GM23338 (cell line): ENCODE data around the gene CAMK2N2. TPM values are rescaled to one million over a fixed set of nuclear protein-coding genes. Genes with fewer than 3 reads are reported as not detected.

Experiments
- ATAC-seq: fragments of 200-7000 bp; cut with Tn5 transposase; 3 replicates; pipeline ENCODE4 v1.9.1; 2020
- DNase-seq: peaks from one replicate; pipeline ENCODE4 v3.0.0-alpha.2; 2015; ENCODE audit warnings: low spot score
- H2AFZ ChIP-seq: fragments of 200-600 bp; sonication (generic); 2 replicates; pipeline ENCODE4 v1.8.0; 2016; ENCODE audit warnings: antibody characterized with exemption, mild to moderate bottlenecking, moderate library complexity
- H3F3A ChIP-seq: fragments of 200-600 bp; sonication (generic); replicated peaks from 2 replicates; pipeline ENCODE4 v1.8.0; 2017; ENCODE audit warnings: antibody characterized with exemption, mixed run types, low read depth
- H3K27ac ChIP-seq: fragments of 200-600 bp; sonication (generic); 2 replicates; pipeline ENCODE4 v1.6.1; 2016; ENCODE audit warnings: low read depth
- H3K27me3 ChIP-seq: fragments of 200-600 bp; sonication (generic); 2 replicates; pipeline ENCODE4 v1.8.0; 2016; ENCODE audit warnings: mild to moderate bottlenecking, mixed run types, moderate library complexity; ENCODE audit not compliant: insufficient read depth
- H3K36me3 ChIP-seq: fragments of 200-600 bp; sonication (generic); 2 replicates; pipeline ENCODE4 v1.8.0; 2016; ENCODE audit warnings: mild to moderate bottlenecking; ENCODE audit not compliant: insufficient read depth
- H3K4me1 ChIP-seq: fragments of 200-600 bp; sonication (generic); 2 replicates; pipeline ENCODE4 v1.8.0; 2016; ENCODE audit warnings: mild to moderate bottlenecking, moderate library complexity; ENCODE audit not compliant: insufficient read depth
- H3K4me2 ChIP-seq: fragments of 200-600 bp; sonication (generic); 2 replicates; pipeline ENCODE4 v1.7.1; 2017; ENCODE audit warnings: mixed run types
- H3K4me3 ChIP-seq: fragments of 200-600 bp; sonication (generic); 2 replicates; pipeline ENCODE4 v1.6.1; 2016; ENCODE audit warnings: mixed run types
- H3K79me2 ChIP-seq: fragments of 200-600 bp; sonication (generic); replicated peaks from 2 replicates; pipeline ENCODE4 v1.8.0; 2017; ENCODE audit warnings: mild to moderate bottlenecking; ENCODE audit not compliant: insufficient read depth
- H3K9me2 ChIP-seq: fragments of 200-600 bp; sonication (generic); 2 replicates; pipeline ENCODE4 v1.8.0; 2017; ENCODE audit not compliant: insufficient read depth
- H4K20me1 ChIP-seq: fragments of 200-600 bp; sonication (generic); replicated peaks from 2 replicates; pipeline ENCODE4 v1.8.0; 2017; ENCODE audit warnings: mild to moderate bottlenecking; ENCODE audit not compliant: insufficient read depth
- H3K27ac Mint-ChIP-seq: 2 replicates; pipeline ENCODE4 v1.8.0; 2020; ENCODE audit warnings: inconsistent platforms, mild to moderate bottlenecking, moderate library complexity, mixed read lengths
- H3K27me3 Mint-ChIP-seq: 3 replicates; pipeline ENCODE4 v1.8.0; 2022; ENCODE audit warnings: low read depth, mild to moderate bottlenecking, moderate library complexity, mixed read lengths, inconsistent platforms; ENCODE audit not compliant: insufficient read depth, poor library complexity
- H3K36me3 Mint-ChIP-seq: 3 replicates; pipeline ENCODE4 v1.8.0; 2021; ENCODE audit warnings: low read depth, mild to moderate bottlenecking, inconsistent platforms, moderate library complexity, mixed read lengths
- H3K4me1 Mint-ChIP-seq: 3 replicates; pipeline ENCODE4 v1.8.0; 2020; ENCODE audit warnings: mild to moderate bottlenecking, inconsistent platforms, mixed read lengths
- H3K4me3 Mint-ChIP-seq: 3 replicates; pipeline ENCODE4 v1.8.0; 2021; ENCODE audit warnings: moderate library complexity, mild to moderate bottlenecking, inconsistent platforms, mixed read lengths
- H3K9me3 Mint-ChIP-seq: 3 replicates; pipeline ENCODE4 v1.8.0; 2020; ENCODE audit warnings: moderate library complexity, mild to moderate bottlenecking, inconsistent platforms, mixed read lengths
- CREB1 ChIP-seq: fragments of 250-450 bp; sonication (Bioruptor Pico); IDR thresholded peaks from 2 replicates; pipeline ENCODE4 v1.5.0; 2020; ENCODE audit warnings: low read depth, mild to moderate bottlenecking, moderate library complexity
- CTCF ChIP-seq, 2 experiments: fragments of 200-600 bp in 1 of 2; sonication (generic) in 1 of 2; conservative IDR thresholded peaks; 2 replicates each; pipeline versions ENCODE4 v1.5.1 to v1.6.1; 2016 to 2017; ENCODE audit warnings: antibody characterized with exemption in 2 of 2, low read depth in 2 of 2, mild to moderate bottlenecking in 2 of 2, moderate library complexity in 1 of 2
- ETS1 ChIP-seq: IDR thresholded peaks from 2 replicates; pipeline ENCODE4 v1.6.1; 2016; ENCODE audit warnings: antibody characterized with exemption
- EZH2 ChIP-seq: fragments of 200-600 bp; sonication (generic); IDR thresholded peaks from one replicate; pipeline ENCODE4 v1.8.0; 2017; ENCODE audit warnings: antibody characterized with exemption, mild to moderate bottlenecking, low read depth; ENCODE audit not compliant: unreplicated experiment
- EZH2phosphoT487 ChIP-seq: fragments of 200-600 bp; sonication (generic); IDR thresholded peaks from one replicate; pipeline ENCODE4 v1.8.1; 2018; ENCODE audit warnings: antibody characterized with exemption; ENCODE audit not compliant: unreplicated experiment
- JUNB ChIP-seq: IDR thresholded peaks from one replicate; pipeline ENCODE4 v1.6.1; 2016; ENCODE audit warnings: antibody characterized with exemption; ENCODE audit not compliant: unreplicated experiment
- NANOG ChIP-seq: IDR thresholded peaks from 2 replicates; pipeline ENCODE4 v1.6.1; 2016; ENCODE audit warnings: antibody characterized with exemption, borderline replicate concordance
- POLR2AphosphoS5 ChIP-seq: IDR thresholded peaks from 2 replicates; pipeline ENCODE4 v1.6.1; 2016; ENCODE audit warnings: antibody characterized with exemption, low read depth
- REST ChIP-seq: IDR thresholded peaks from one replicate; pipeline ENCODE4 v1.6.1; 2018; ENCODE audit warnings: antibody characterized with exemption; ENCODE audit not compliant: unreplicated experiment
- STAT1 ChIP-seq: IDR thresholded peaks from one replicate; pipeline ENCODE4 v1.6.1; 2016; ENCODE audit warnings: antibody characterized with exemption; ENCODE audit not compliant: unreplicated experiment
- ZNF114 ChIP-seq: fragments of 250-450 bp; sonication (Bioruptor Pico); IDR thresholded peaks from 2 replicates; pipeline ENCODE4 v1.5.0; 2020; ENCODE audit warnings: mild to moderate bottlenecking, moderate library complexity
- ZNF331 ChIP-seq: fragments of 250-450 bp; sonication (Bioruptor Pico); IDR thresholded peaks from 2 replicates; pipeline ENCODE4 v1.5.0; 2020; ENCODE audit warnings: low read depth, mild to moderate bottlenecking, moderate library complexity
- ZNF462 ChIP-seq: fragments of 250-450 bp; sonication (Bioruptor Pico); IDR thresholded peaks from 2 replicates; pipeline ENCODE4 v1.5.0; 2020; ENCODE audit warnings: mild to moderate bottlenecking, moderate library complexity
- polyA plus RNA-seq: library from polyadenylated mRNA; unstranded; fragments of >200 nt; fragmentation: Nextera tagmentation; extraction: Ambion mirVana; gene quantifications from 2 replicates; pipeline ENCODE4 v1.2.1, GENCODE V29; 2016
- total RNA-seq: library from RNA; depleted of rRNA; stranded (reverse); fragments of >200 nt; shearing (Covaris generic); gene quantifications from 2 replicates; pipeline ENCODE4 v1.2.3, GENCODE V29; 2014

CAMK2N2 gene
- total and polyA plus RNA-seq, 2 experiments from 2014 or later: 0.32 to 1.3 TPM

GRCh38 chr3:184296616-184297015, 35.3 kb upstream of the CAMK2N2 start:
- H3K27me3 ChIP-seq: no peaks in the 10 kb centered on the region
- peaks cover 8% of the 10 kb centered on the region for H4K20me1 ChIP-seq
- H3K79me2 ChIP-seq: peaks cover 24% of the 10 kb centered on the region
- H3K36me3 ChIP-seq: peaks cover 12% of the 10 kb centered on the region
- Mint-ChIP-seq H3K4me3 (no peak overlapping the region), H3K27me3 (peaks cover 13% of the 10 kb centered on the region), H3K9me3 (no peaks in the 10 kb centered on the region), H3K4me1 (peaks cover 10% of the 10 kb centered on the region), H3K36me3 (peaks cover 23% of the 10 kb centered on the region), H3K27ac (no peak overlapping the region)
- H3K27ac ChIP-seq: no peak overlapping the region
- H3K4me3 ChIP-seq: no peak overlapping the region
- no peak for ATAC-seq
- H3F3A ChIP-seq: peaks cover 2% of the 10 kb centered on the region; the same call in 1 of the 2 replicates
- H3K9me2 ChIP-seq: no peaks in the 10 kb centered on the region
- H3K4me2 ChIP-seq: no peak overlapping the region
- no peak for DNase-seq
- H3K4me1 ChIP-seq: peaks cover 7% of the 10 kb centered on the region; the same call in 1 of the 2 replicates
- no peak overlapping the region for H2AFZ ChIP-seq
- no peak for TF ChIP-seq POLR2AphosphoS5
- TF ChIP-seq ZNF331 (CRISPR knock-in tag): no peak
- no peak for TF ChIP-seq NANOG
- TF ChIP-seq STAT1: no peak
- TF ChIP-seq JUNB: no peak
- no peak for TF ChIP-seq ETS1
- no peak for TF ChIP-seq CTCF (conservative IDR thresholded peaks at IDR 0.05; ENCODE audit: low read depth in 2 of 2)
- TF ChIP-seq ZNF114: no peak
- TF ChIP-seq EZH2phosphoT487: no peak
- TF ChIP-seq CREB1: no peak
- no peak for TF ChIP-seq REST
- no peak for TF ChIP-seq ZNF462 (CRISPR knock-in tag)
- no peak for TF ChIP-seq EZH2
